Omental fat pad (tissue), 4 donors: ENCODE results near the gene CCDC92. TPM values are rescaled to one million over a fixed set of nuclear protein-coding genes. Genes with fewer than 3 reads are reported as not detected.

ENCODE experiments used
- ATAC-seq: fragments of 150-250 bp; one replicate; pipeline ENCODE4 v1.9.1; 2016; ENCODE audit warnings: mild to moderate bottlenecking, moderate library complexity; ENCODE audit not compliant: low FRiP score
- DNase-seq: peaks from one replicate; pipeline ENCODE4 v3.0.0-alpha.2; 2019; ENCODE audit warnings: low spot score
- CTCF ChIP-seq, 3 donors: fragments of 450-650 bp; IDR thresholded peaks; one replicate each; pipeline ENCODE4 v1.5.1; 2016 to 2017; ENCODE audit warnings: antibody characterized with exemption in 3 of 3, mild to moderate bottlenecking in 3 of 3, moderate library complexity in 2 of 3
- total RNA-seq, 4 donors: library from RNA; depleted of rRNA; stranded (reverse); fragments of >200 nt; gene quantifications; one replicate each; pipeline ENCODE4 v1.1.0, GENCODE V29; 2016

The CCDC92 gene
- total RNA-seq, 4 donors from 2014 or later: 27.1 to 34.5 (median 32.0) TPM

- DNase-seq (no peak), ATAC-seq (no peak)
- TF ChIP-seq CTCF (IDR thresholded peaks at IDR 0.05): no peak
These were observed 31.6 kb downstream of the CCDC92 start for GRCh38 chr12:123941000-123941399.

DNA sequence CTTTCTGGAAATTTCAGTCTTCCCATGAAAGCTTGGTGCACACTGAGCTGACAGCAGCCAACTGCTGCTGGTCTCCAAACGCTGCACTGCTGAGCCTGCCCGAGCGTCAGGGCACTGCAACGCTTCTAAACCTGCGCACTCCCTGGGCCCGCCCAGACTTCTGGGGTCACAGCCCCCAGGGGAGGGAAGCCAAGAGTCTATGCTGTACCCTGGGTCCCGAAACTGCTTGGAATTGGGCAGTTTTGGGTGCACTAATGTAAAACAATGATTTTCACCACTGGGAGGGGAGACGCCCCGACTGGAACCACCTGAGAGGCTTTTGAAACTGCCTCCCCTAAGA, 32.0 kb downstream of the CCDC92 start:
- TF ChIP-seq CTCF (IDR thresholded peaks at IDR 0.05): no peak
- ATAC-seq (no peak), DNase-seq (no peak)

GRCh38 chr12:123939716-123940626, 32.7 kb downstream of the CCDC92 start:
- no peak for ATAC-seq
- no peak for DNase-seq
- TF ChIP-seq CTCF (IDR thresholded peaks at IDR 0.05): no peak

DNA sequence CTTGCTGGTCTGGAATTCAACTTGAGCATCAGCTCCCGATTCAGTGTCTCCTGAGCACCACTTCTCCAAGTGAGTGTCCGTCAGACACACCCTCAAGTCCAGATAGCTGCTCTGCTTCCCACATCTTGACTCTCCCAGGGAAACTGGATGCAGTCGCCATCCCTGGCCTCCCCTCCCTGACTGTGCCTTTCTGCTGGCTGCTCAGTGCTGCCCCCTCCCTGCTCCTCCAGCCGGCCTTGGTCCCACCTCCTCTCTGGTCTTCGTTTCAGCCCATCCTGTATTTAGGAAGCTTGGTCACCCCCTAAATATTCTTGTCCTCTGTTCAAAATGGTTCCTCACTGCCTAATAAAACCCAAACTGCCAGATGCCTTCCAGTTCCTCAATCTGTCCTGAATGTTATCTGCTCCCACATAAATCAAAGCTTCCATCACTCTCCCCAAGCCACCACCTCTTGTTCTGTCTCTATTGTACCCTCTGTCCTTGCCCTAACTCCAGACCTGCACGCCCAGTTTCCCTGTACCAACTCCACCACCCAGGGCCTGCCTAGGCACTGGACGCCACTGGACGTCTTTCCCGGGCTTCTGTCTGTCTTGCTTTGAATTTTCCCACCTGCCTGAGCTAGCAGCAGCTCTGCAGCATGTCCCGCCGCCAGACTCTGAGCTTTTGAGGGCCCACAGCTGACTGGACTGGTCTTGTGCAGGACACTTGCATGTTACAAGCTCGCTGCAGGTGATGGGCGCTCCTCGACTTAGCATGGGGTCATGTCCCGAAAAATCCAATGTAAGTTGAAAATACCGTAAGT, 33.8 kb downstream of the CCDC92 start:
- ATAC-seq (no peak), DNase-seq (no peak)
- TF ChIP-seq CTCF (IDR thresholded peaks at IDR 0.05): no peak

- ATAC-seq (no peak), DNase-seq (no peak)
- TF ChIP-seq CTCF (IDR thresholded peaks at IDR 0.05): no peak
These were observed 34.7 kb downstream of the CCDC92 start for GRCh38 chr12:123937707-123938591.

- TF ChIP-seq CTCF (IDR thresholded peaks at IDR 0.05): no peak
- DNase-seq (no peak), ATAC-seq (no peak)
These were observed 35.5 kb downstream of the CCDC92 start for GRCh38 chr12:123936956-123937706.
